Muscle layer of colon (tissue), 2 donors: Measurements from ENCODE around the gene DCUN1D1.

Experiments used
- H3K27ac ChIP-seq: one replicate; pipeline ENCODE4 v1.7.0; 2013; ENCODE audit warnings: low read depth, mild to moderate bottlenecking, low read length, moderate library complexity
- H3K27me3 ChIP-seq, 2 donors: one replicate each; pipeline ENCODE4 v1.7.0; 2013; ENCODE audit warnings: low read length in 2 of 2, mild to moderate bottlenecking in 2 of 2; ENCODE audit not compliant: insufficient read depth in 2 of 2, control insufficient read depth in 1 of 2
- H3K36me3 ChIP-seq: one replicate; pipeline ENCODE4 v1.7.0; 2013; ENCODE audit warnings: mild to moderate bottlenecking, low read length; ENCODE audit not compliant: insufficient read depth
- H3K4me1 ChIP-seq: one replicate; pipeline ENCODE4 v1.7.0; 2013; ENCODE audit warnings: mild to moderate bottlenecking, low read length; ENCODE audit not compliant: insufficient read depth
- H3K4me3 ChIP-seq, 2 donors: one replicate each; pipeline ENCODE4 v1.7.0; 2013; ENCODE audit warnings: low read length in 2 of 2, low read depth in 1 of 2, mild to moderate bottlenecking in 1 of 2, moderate library complexity in 1 of 2
- H3K9ac ChIP-seq: one replicate; pipeline ENCODE4 v1.7.0; 2013; ENCODE audit warnings: low read length
- H3K9me3 ChIP-seq: one replicate; pipeline ENCODE4 v1.7.0; 2013; ENCODE audit warnings: mild to moderate bottlenecking, low read length
- donor health status: abdominal sarcoma.
- donor health status: Adenocarcinoma of cecum.

Gene DCUN1D1

GRCh38 chr3:182925330-182925943 lies 54.9 kb downstream of the DCUN1D1 start:
- Histone ChIP-seq H3K4me3 (no peak overlapping the region), H3K9me3 (no peaks in the 10 kb centered on the region), H3K36me3 (no peaks in the 10 kb centered on the region), H3K27ac (no peak overlapping the region), H3K4me1 (no peaks in the 10 kb centered on the region), H3K9ac (no peak overlapping the region), H3K27me3 (no peaks in the 10 kb centered on the region)

- H3K36me3 ChIP-seq = no peaks in the 10 kb centered on the region
- no peaks in the 10 kb centered on the region for H3K9me3 ChIP-seq
- H3K27me3 ChIP-seq = no peaks in the 10 kb centered on the region
- no peak overlapping the region for H3K4me3 ChIP-seq
- H3K27ac ChIP-seq = no peak overlapping the region
- H3K4me1 ChIP-seq = no peaks in the 10 kb centered on the region
- no peak overlapping the region for H3K9ac ChIP-seq
Measured at GRCh38 chr3:182921665-182922355, 58.5 kb downstream of the DCUN1D1 start.

- Histone ChIP-seq H3K4me3 (no peak overlapping the region), H3K27me3 (no peaks in the 10 kb centered on the region), H3K4me1 (no peaks in the 10 kb centered on the region), H3K27ac (no peak overlapping the region), H3K9ac (no peak overlapping the region), H3K36me3 (no peaks in the 10 kb centered on the region), H3K9me3 (no peaks in the 10 kb centered on the region)
Measured at GRCh38 chr3:182920515-182921084, 59.7 kb downstream of the DCUN1D1 start.

GRCh38 chr3:182919866-182920357 lies 60.4 kb downstream of the DCUN1D1 start:
- Histone ChIP-seq H3K27me3 (no peaks in the 10 kb centered on the region), H3K36me3 (no peaks in the 10 kb centered on the region), H3K27ac (no peak overlapping the region), H3K9ac (no peak overlapping the region), H3K4me3 (no peak overlapping the region), H3K4me1 (no peaks in the 10 kb centered on the region), H3K9me3 (no peaks in the 10 kb centered on the region)

GRCh38 chr3:182917134-182917533 lies 63.2 kb downstream of the DCUN1D1 start:
- Histone ChIP-seq H3K9ac (no peak overlapping the region), H3K27me3 (no peaks in the 10 kb centered on the region), H3K4me3 (no peak overlapping the region), H3K36me3 (peaks cover 11% of the 10 kb centered on the region), H3K9me3 (no peaks in the 10 kb centered on the region), H3K27ac (no peak overlapping the region), H3K4me1 (no peaks in the 10 kb centered on the region)

- H3K27me3 ChIP-seq = no peaks in the 10 kb centered on the region
- H3K9me3 ChIP-seq = no peaks in the 10 kb centered on the region
- no peak overlapping the region for H3K27ac ChIP-seq
- H3K4me3 ChIP-seq = no peak overlapping the region
- peaks cover 11% of the 10 kb centered on the region for H3K36me3 ChIP-seq
- no peak overlapping the region for H3K9ac ChIP-seq
- no peaks in the 10 kb centered on the region for H3K4me1 ChIP-seq
Measured at GRCh38 chr3:182914341-182914740, 66.0 kb downstream of the DCUN1D1 start.

GRCh38 chr3:182913889-182914288 lies 66.4 kb downstream of the DCUN1D1 start:
- H3K4me1 ChIP-seq = no peaks in the 10 kb centered on the region
- no peaks in the 10 kb centered on the region for H3K27me3 ChIP-seq
- H3K9me3 ChIP-seq = no peaks in the 10 kb centered on the region
- H3K27ac ChIP-seq = no peak overlapping the region
- no peak overlapping the region for H3K9ac ChIP-seq
- H3K4me3 ChIP-seq = no peak overlapping the region
- H3K36me3 ChIP-seq = peaks cover 11% of the 10 kb centered on the region

- peaks cover 11% of the 10 kb centered on the region for H3K36me3 ChIP-seq
- no peak overlapping the region for H3K9ac ChIP-seq
- no peaks in the 10 kb centered on the region for H3K27me3 ChIP-seq
- no peak overlapping the region for H3K4me3 ChIP-seq
- no peaks in the 10 kb centered on the region for H3K4me1 ChIP-seq
- no peaks in the 10 kb centered on the region for H3K9me3 ChIP-seq
- H3K27ac ChIP-seq = no peak overlapping the region
Measured at GRCh38 chr3:182912474-182912873, 67.9 kb downstream of the DCUN1D1 start.

- Histone ChIP-seq H3K9me3 (no peaks in the 10 kb centered on the region), H3K9ac (no peak overlapping the region), H3K4me3 (no peak overlapping the region), H3K27me3 (no peaks in the 10 kb centered on the region), H3K36me3 (peaks cover 11% of the 10 kb centered on the region), H3K27ac (no peak overlapping the region), H3K4me1 (no peaks in the 10 kb centered on the region)
Measured at GRCh38 chr3:182911782-182912111, 68.6 kb downstream of the DCUN1D1 start.

- Histone ChIP-seq H3K27ac (no peak overlapping the region), H3K9me3 (no peaks in the 10 kb centered on the region)
Measured at GRCh38 chr3:182910936-182911781, 69.2 kb downstream of the DCUN1D1 start.

GRCh38 chr3:182909318-182910040 lies 70.9 kb downstream of the DCUN1D1 start:
- Histone ChIP-seq H3K36me3 (peaks cover 21% of the 10 kb centered on the region), H3K9ac (no peak overlapping the region), H3K9me3 (no peaks in the 10 kb centered on the region), H3K4me3 (no peak overlapping the region), H3K27me3 (no peaks in the 10 kb centered on the region), H3K4me1 (no peaks in the 10 kb centered on the region), H3K27ac (no peak overlapping the region)

More at GRCh38 chr3:182910936-182911781, 69.2 kb downstream of the DCUN1D1 start:
- Histone ChIP-seq H3K4me3 (no peak overlapping the region), H3K27me3 (no peaks in the 10 kb centered on the region), H3K36me3 (peaks cover 15% of the 10 kb centered on the region), H3K4me1 (no peaks in the 10 kb centered on the region), H3K9ac (no peak overlapping the region)
